Activated CD4-positive, alpha-beta memory T cell treated with anti-CD3 and anti-CD28 coated beads, Interleukin-2, amount 10 ng/mL, durations not matched to agents 7 days and 5 days (primary cell): Measurements from ENCODE around the gene TXNDC17. TPM values are rescaled to one million over a fixed set of nuclear protein-coding genes. Genes with fewer than 3 reads are reported as not detected.

ENCODE experiments used
- CTCF ChIA-PET: fragments of 350-600 bp; sonication (Branson Sonifier 250); formaldehyde crosslinking; loops from one replicate; lab custom pipeline; 2021; ENCODE audit warnings: antibody characterized with exemption, inconsistent platforms; lab: Charles Lee
- POLR2A ChIA-PET: fragments of 350-600 bp; sonication (Branson Sonifier 250); formaldehyde crosslinking; loops from one replicate; lab custom pipeline; 2021; ENCODE audit warnings: antibody characterized with exemption; lab: Charles Lee
- DNase-seq: peaks from one replicate; pipeline ENCODE4 v3.0.0-alpha.2; 2020
- H3K27ac Mint-ChIP-seq: one replicate; pipeline ENCODE4 v1.8.0; 2021; ENCODE audit warnings: mild to moderate bottlenecking, mixed read lengths
- H3K27me3 Mint-ChIP-seq: one replicate; pipeline ENCODE4 v1.8.0; 2021; ENCODE audit warnings: mixed read lengths
- H3K36me3 Mint-ChIP-seq: one replicate; pipeline ENCODE4 v1.8.0; 2021; ENCODE audit warnings: low read depth, mixed read lengths
- H3K4me1 Mint-ChIP-seq: one replicate; pipeline ENCODE4 v1.8.0; 2021; ENCODE audit warnings: mixed read lengths
- H3K4me3 Mint-ChIP-seq: one replicate; pipeline ENCODE4 v1.8.0; 2021; ENCODE audit warnings: mild to moderate bottlenecking, mixed read lengths
- H3K9me3 Mint-ChIP-seq: one replicate; pipeline ENCODE4 v1.8.0; 2021; ENCODE audit warnings: mixed read lengths
- total RNA-seq, 2 experiments: library from RNA; stranded (reverse); gene quantifications; one replicate each; pipeline ENCODE4 v1.2.3, GENCODE V29; 2021

Gene TXNDC17
- total RNA-seq, 2 experiments from 2014 or later, result 70.6 to 71.1 TPM

DNA sequence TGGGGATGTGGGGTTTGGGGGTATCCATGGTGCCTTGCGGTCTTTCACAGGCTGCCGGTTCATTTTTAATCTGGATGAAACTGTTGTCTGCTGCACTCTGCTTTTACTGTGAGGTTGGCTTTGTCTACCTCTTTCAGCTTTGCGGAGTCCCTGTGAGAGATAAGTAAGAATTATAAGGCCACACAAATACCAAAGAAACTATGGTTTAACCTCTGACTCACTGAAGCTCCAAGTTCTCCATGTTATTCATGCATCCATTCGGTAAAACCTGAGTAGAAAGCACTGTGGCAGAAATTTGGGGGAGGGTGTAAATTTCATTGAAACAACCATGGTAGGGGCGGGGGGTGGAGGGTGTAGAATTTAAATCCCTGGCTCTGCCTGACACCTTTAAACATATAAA lies 30.8 kb upstream of the TXNDC17 start:
- H3K9me3 Mint-ChIP-seq, result no peaks in the 10 kb centered on the region
- H3K27me3 Mint-ChIP-seq, result no peaks in the 10 kb centered on the region
- H3K36me3 Mint-ChIP-seq, result peaks cover 24% of the 10 kb centered on the region
- H3K27ac Mint-ChIP-seq, result no peak overlapping the region
- ChIA-PET CTCF (interaction anchor here (1.0 kb wide), 1 partner anchor 129 kb away, joined by 3 read pairs; no protein-coding TSS in a partner anchor), POLR2A (no interaction called here)
- DNase-seq, result no peak
- H3K4me3 Mint-ChIP-seq, result no peak overlapping the region
- H3K4me1 Mint-ChIP-seq, result no peaks in the 10 kb centered on the region

GRCh38 chr17:6611231-6611630 lies 29.6 kb upstream of the TXNDC17 start:
- no peak overlapping the region for H3K27ac Mint-ChIP-seq
- CTCF ChIA-PET, result no interaction called here
- POLR2A ChIA-PET, result no interaction called here

GRCh38 chr17:6623941-6624340 lies 16.9 kb upstream of the TXNDC17 start:
- Mint-ChIP-seq H3K4me1 (no peaks in the 10 kb centered on the region), H3K27ac (no peak overlapping the region), H3K36me3 (peaks cover 25% of the 10 kb centered on the region), H3K27me3 (no peaks in the 10 kb centered on the region), H3K9me3 (no peaks in the 10 kb centered on the region), H3K4me3 (no peak overlapping the region)
- ChIA-PET POLR2A (no interaction called here), CTCF (no interaction called here)
- no peak for DNase-seq

More at GRCh38 chr17:6611231-6611630, 29.6 kb upstream of the TXNDC17 start:
- Mint-ChIP-seq H3K4me3 (no peak overlapping the region), H3K4me1 (no peaks in the 10 kb centered on the region), H3K9me3 (no peaks in the 10 kb centered on the region), H3K27me3 (no peaks in the 10 kb centered on the region), H3K36me3 (peaks cover 18% of the 10 kb centered on the region)
- DNase-seq, result no peak

DNA sequence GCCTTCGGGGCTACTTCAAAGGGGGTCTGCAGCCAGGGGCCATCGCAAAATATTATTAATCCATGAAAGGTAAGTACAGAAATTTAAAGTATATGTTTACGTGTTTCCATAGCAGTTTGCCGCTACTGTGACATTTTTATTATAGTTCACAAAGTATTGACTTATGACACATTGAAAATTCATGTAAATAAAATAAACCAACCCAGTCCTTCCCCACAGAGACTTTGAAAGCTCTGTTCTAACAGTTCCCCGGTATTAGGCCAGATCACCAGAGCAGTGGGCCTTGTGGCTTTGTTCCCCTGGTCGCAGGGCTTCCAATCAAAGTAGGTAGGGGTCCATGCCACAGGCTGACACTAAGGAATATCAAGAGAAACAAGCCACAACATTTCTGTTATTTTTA lies 14.2 kb upstream of the TXNDC17 start:
- POLR2A ChIA-PET, result no interaction called here
- CTCF ChIA-PET, result no interaction called here
- Mint-ChIP-seq H3K9me3 (no peaks in the 10 kb centered on the region), H3K4me1 (peaks cover 7% of the 10 kb centered on the region), H3K36me3 (peaks cover 36% of the 10 kb centered on the region), H3K27me3 (no peaks in the 10 kb centered on the region), H3K4me3 (no peak overlapping the region), H3K27ac (no peak overlapping the region)
- DNase-seq, result no peak

DNA sequence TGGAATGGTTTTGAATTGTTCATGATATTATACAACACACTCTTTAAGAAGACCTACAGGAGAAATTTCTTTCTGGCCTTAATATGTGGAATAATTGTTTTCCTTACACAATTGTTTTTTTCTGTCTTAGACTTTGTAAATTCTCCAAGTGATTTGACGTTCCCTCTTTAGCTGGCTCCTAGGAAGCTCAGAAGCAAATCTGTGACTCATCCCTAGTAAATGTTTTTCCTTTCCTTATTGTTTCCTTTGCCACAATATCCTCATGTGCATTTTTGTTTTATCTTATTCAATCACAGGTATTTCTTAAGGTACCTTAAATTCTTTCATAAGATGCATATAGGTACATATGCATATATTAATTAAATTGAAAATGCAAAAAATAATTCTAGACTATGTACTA lies 13.8 kb upstream of the TXNDC17 start:
- CTCF ChIA-PET, result no interaction called here
- H3K27ac Mint-ChIP-seq, result no peak overlapping the region

DNA sequence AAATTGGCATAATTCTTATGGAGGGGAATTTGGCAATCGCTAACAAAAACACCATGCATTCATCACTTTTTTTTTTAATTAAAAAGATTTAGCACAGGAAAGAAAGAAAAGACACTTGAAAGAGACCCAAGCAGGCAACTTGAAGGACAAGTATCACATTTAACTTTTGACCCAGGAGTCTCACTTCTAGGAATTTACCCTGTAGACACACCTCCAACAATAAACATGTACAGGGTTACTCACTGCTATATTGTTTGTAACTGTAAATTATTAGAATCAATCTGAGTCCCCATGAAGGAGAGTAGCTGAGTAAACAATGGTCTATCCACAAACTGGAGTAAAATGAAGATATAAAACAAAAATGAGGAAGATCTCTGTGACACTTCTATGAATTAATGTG lies 10.5 kb upstream of the TXNDC17 start:
- Mint-ChIP-seq H3K36me3 (peaks cover 55% of the 10 kb centered on the region), H3K27me3 (no peaks in the 10 kb centered on the region), H3K9me3 (no peaks in the 10 kb centered on the region), H3K27ac (no peak overlapping the region), H3K4me3 (no peak overlapping the region), H3K4me1 (peaks cover 7% of the 10 kb centered on the region)
- ChIA-PET CTCF (no interaction called here), POLR2A (no interaction called here)
- no peak for DNase-seq

More for the DNA sequence above, 13.8 kb upstream of the TXNDC17 start:
- Mint-ChIP-seq H3K4me1 (peaks cover 7% of the 10 kb centered on the region), H3K36me3 (peaks cover 36% of the 10 kb centered on the region), H3K9me3 (no peaks in the 10 kb centered on the region), H3K27me3 (no peaks in the 10 kb centered on the region), H3K4me3 (no peak overlapping the region)
- no peak for DNase-seq
- POLR2A ChIA-PET, result no interaction called here

DNA sequence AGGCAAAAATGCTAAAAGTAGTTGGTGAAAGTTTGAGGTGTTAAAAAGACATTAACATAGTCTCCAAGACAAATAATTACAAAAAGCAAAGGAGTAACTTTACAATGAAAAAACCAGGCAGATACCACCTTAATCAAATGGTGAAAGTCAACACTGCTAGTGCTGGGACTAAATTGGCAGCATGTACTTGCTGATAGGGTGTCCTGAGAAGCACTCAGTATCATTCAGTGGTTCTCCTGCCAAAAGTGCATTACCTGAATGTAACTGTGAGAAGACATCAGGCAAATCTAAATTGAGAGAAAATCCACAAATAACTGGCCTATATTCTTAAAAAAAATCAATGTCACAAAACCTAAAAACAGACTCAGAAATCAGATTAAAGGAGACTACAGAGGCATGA lies 8.3 kb upstream of the TXNDC17 start:
- Mint-ChIP-seq H3K27ac (no peak overlapping the region), H3K4me1 (peaks cover 7% of the 10 kb centered on the region), H3K36me3 (peaks cover 52% of the 10 kb centered on the region), H3K9me3 (no peaks in the 10 kb centered on the region), H3K4me3 (no peak overlapping the region), H3K27me3 (no peaks in the 10 kb centered on the region)
- CTCF ChIA-PET, result no interaction called here
- POLR2A ChIA-PET, result no interaction called here
- no peak for DNase-seq

- H3K27ac Mint-ChIP-seq, result no peak overlapping the region
- H3K4me1 Mint-ChIP-seq, result peaks cover 12% of the 10 kb centered on the region
- H3K36me3 Mint-ChIP-seq, result peaks cover 45% of the 10 kb centered on the region
- no peaks in the 10 kb centered on the region for H3K9me3 Mint-ChIP-seq
- ChIA-PET CTCF (no interaction called here), POLR2A (no interaction called here)
- no peaks in the 10 kb centered on the region for H3K27me3 Mint-ChIP-seq
- no peak overlapping the region for H3K4me3 Mint-ChIP-seq
- no peak for DNase-seq
These were observed 7.6 kb upstream of the TXNDC17 start for GRCh38 chr17:6633263-6633662.

- ChIA-PET POLR2A (no interaction called here), CTCF (no interaction called here)
- H3K27ac Mint-ChIP-seq, result no peak overlapping the region
- no peaks in the 10 kb centered on the region for H3K27me3 Mint-ChIP-seq
- no peak overlapping the region for H3K4me3 Mint-ChIP-seq
- DNase-seq, result no peak
- H3K36me3 Mint-ChIP-seq, result peaks cover 31% of the 10 kb centered on the region
- H3K9me3 Mint-ChIP-seq, result no peaks in the 10 kb centered on the region
- H3K4me1 Mint-ChIP-seq, result peaks cover 21% of the 10 kb centered on the region
These were observed 4.8 kb upstream of the TXNDC17 start for GRCh38 chr17:6636105-6636504.

- POLR2A ChIA-PET, result interaction anchor here (0.7 kb wide), 1 partner anchor 75 kb away, joined by 3 read pairs; no protein-coding TSS in a partner anchor
- H3K27me3 Mint-ChIP-seq, result no peaks in the 10 kb centered on the region
These were observed 4.0 kb upstream of the TXNDC17 start for GRCh38 chr17:6636616-6637457.

GRCh38 chr17:6637458-6637840 lies 3.4 kb upstream of the TXNDC17 start:
- H3K4me3 Mint-ChIP-seq, result no peak overlapping the region
- H3K27me3 Mint-ChIP-seq, result no peaks in the 10 kb centered on the region
- no peak overlapping the region for H3K27ac Mint-ChIP-seq
- ChIA-PET POLR2A (no interaction called here), CTCF (interaction anchor here (1.5 kb wide), 1 partner anchor 164 kb away, joined by 6 read pairs; no protein-coding TSS in a partner anchor)
- H3K4me1 Mint-ChIP-seq, result peaks cover 31% of the 10 kb centered on the region
- no peak for DNase-seq
- no peaks in the 10 kb centered on the region for H3K9me3 Mint-ChIP-seq
- H3K36me3 Mint-ChIP-seq, result peaks cover 30% of the 10 kb centered on the region

More at GRCh38 chr17:6636616-6637457, 4.0 kb upstream of the TXNDC17 start:
- Mint-ChIP-seq H3K4me3 (no peak overlapping the region), H3K9me3 (no peaks in the 10 kb centered on the region), H3K4me1 (peaks cover 25% of the 10 kb centered on the region), H3K36me3 (peaks cover 30% of the 10 kb centered on the region), H3K27ac (no peak overlapping the region)
- CTCF ChIA-PET, result no interaction called here
- no peak for DNase-seq

- Mint-ChIP-seq H3K4me1 (peaks cover 39% of the 10 kb centered on the region), H3K27me3 (no peaks in the 10 kb centered on the region), H3K9me3 (no peaks in the 10 kb centered on the region), H3K4me3 (peak overlapping the region; percentile 41), H3K36me3 (peaks cover 31% of the 10 kb centered on the region), H3K27ac (no peak overlapping the region)
- ChIA-PET CTCF (interaction anchor here (1.5 kb wide), 1 partner anchor 165 kb away, joined by 6 read pairs; no protein-coding TSS in a partner anchor), POLR2A (interaction anchor here (4.4 kb wide), 1 partner anchor 12 kb away, joined by 71 read pairs; the partner anchor contains the start of genes C17orf100 and MED31)
- no peak for DNase-seq
These were observed 2.6 kb upstream of the TXNDC17 start for GRCh38 chr17:6638046-6638908.
